Measurements from ENCODE around the gene MADD.

The MADD gene

DNA sequence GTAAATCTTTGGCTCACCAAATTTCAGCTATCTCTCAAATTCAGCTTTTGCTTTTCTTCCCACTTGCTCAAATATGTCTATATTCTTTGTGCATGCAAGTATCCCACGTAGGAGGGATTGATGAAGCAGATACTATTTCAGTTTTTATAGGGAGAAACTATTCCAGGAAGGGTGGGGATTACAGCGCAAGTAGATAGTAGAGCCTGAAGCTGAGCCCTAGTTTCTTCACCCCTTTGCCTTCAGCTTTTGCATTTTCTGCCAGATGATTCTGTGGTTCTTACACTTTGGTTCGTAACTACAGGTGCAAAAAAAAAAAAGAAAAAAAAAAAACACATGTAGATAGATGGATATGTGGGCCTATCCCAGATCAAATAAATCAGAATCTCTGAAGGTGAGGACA lies 18.2 kb upstream of the MADD start:
- no peak for DNase-seq (ENCODE audit: low read depth)

DNA sequence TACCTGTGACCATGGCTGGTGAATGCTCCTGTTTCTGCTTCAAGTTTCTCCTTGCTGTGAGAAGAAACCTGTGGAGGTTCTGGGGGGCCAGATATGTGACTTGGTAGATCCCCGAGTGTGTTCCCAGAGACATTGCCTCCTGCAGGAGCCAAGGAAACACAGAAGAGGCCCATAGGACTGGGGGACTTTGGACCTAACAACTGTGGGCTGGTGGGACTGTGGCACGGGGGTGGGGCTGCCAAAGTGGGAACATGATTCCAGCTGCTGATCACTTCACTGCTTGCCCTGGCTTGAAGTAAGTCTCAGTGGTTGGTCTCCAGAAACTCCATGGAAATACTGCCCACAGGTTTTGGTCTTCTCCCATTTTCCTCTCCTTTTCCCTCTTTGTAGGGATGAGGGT lies 16.3 kb upstream of the MADD start:
- DNase-seq (ENCODE audit: low read depth): no peak

GRCh38 chr11:47254386-47254785 lies 15.5 kb upstream of the MADD start:
- DNase-seq (ENCODE audit: low read depth): no peak

DNA sequence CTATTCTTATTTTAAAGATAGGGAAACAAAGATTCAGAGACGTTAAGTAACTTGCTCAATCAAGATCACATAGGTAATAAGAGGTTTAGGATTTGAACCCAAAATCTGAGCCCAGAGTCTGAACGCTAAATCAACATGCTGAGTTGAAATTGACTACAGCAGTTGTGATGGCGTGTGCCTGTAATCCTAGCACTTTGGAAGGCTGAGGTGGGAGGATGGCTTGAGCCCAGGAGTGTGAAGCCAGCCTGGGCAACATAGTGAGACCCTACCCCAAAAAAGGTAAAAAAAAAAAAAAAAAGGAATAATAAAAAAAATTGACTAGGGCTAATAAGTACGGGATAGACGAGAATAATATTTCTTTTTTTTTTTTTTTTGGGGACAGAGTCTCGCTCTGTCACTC lies 13.6 kb upstream of the MADD start:
- no peak for DNase-seq (ENCODE audit: low read depth)

GRCh38 chr11:47257177-47257516 lies 12.8 kb upstream of the MADD start:
- DNase-seq (ENCODE audit: low read depth): no peak

GRCh38 chr11:47257517-47258316 lies 12.2 kb upstream of the MADD start, which contains the start of gene NR1H3:
Gene NR1H3, plus strand, starts transcription at chr11:47257996. Its CDS starts 1,221 bp downstream, at chr11:47259217.
- DNase-seq (ENCODE audit: low read depth): no peak

DNA sequence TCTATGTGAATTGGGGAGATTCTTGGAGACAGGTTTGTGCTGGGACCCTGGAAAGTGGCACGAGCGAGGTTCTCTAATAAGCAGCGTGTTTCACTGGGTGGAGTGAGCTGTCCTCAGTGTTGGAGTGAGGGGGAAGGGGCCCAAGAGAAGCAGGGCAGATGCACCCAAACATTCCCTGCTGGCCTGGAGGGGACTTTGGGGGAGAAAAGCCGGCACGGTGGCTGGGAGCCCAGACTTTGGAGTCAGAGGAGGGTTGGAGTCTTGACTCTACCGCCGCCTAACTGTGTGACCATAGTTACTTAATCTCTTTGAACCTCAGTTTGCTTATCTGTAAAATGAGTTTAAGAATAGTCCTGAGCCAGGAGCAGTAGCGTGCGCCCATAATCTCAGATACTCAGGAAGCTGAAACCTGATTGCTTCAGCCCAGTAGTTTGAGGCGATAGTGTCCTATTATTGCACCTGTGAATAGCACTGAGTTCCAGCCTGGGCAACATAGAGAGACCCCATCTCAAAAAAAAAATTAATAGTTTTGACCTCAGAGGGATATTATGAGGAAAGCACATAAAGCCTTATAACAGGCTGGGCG lies 11.5 kb upstream of the MADD start:
- no peak for DNase-seq (ENCODE audit: low read depth)

- no peak for DNase-seq (ENCODE audit: low read depth)
Observed at GRCh38 chr11:47259232-47259977, 10.5 kb upstream of the MADD start.

- no peak for DNase-seq (ENCODE audit: low read depth)
Observed at GRCh38 chr11:47260366-47260765, 9.6 kb upstream of the MADD start.

DNA sequence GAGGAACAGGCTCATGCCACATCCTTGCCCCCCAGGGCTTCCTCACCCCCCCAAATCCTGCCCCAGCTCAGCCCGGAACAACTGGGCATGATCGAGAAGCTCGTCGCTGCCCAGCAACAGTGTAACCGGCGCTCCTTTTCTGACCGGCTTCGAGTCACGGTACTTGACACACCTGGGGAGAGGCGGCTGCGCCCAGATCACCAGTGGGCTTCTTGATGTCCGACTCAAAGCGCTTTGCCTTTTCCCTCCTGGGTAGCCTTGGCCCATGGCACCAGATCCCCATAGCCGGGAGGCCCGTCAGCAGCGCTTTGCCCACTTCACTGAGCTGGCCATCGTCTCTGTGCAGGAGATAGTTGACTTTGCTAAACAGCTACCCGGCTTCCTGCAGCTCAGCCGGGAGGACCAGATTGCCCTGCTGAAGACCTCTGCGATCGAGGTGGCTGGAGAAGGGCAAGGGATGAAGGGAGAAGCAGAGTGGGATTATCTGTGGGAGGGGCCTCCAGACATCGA lies 8.6 kb upstream of the MADD start:
- DNase-seq (ENCODE audit: low read depth): no peak

DNA sequence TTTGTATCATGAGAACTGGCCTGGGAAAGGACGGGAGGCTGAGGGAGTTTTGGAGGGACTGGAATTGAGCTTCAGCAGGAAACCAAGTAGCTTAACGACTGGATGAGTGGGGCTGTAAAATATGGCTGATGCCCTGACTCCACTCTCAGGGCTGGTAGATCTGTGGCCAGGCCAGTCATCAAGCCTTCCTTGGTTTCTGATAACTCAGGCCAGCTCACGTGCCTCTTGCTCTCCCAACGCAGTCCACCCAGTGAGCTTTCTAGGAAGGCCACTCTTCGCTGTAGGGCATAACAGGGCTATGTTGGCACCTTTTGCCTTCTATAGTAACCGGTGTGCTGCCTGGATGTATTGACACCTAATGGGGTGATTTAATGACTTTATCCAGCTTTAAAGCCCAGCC lies 5.8 kb upstream of the MADD start:
- no peak for DNase-seq (ENCODE audit: low read depth)

DNA sequence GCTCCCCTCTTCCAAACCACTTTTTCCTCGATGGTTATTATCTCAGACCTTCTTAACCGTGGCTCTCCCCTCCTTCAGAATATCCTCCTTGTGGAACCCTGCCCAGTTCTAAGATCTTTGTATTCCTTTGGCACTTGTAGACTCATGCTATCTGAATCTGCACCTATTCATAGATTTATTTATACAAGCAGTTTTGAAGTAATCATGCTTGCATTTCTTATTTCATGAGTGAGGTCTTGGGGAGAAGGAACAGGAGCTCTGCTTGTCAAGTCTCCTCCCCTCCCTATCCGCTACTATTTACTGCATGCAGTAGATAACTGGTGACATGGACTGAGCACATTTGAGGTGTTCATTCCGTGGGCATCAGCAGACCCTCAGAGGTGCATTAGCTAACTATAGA lies 5.4 kb upstream of the MADD start:
- DNase-seq (ENCODE audit: low read depth): no peak

GRCh38 chr11:47267876-47268275 lies 2.1 kb upstream of the MADD start:
- DNase-seq (ENCODE audit: low read depth): no peak

- DNase-seq (ENCODE audit: low read depth): no peak
Observed at GRCh38 chr11:47268448-47269001, 1.4 kb upstream of the MADD start.

DNA sequence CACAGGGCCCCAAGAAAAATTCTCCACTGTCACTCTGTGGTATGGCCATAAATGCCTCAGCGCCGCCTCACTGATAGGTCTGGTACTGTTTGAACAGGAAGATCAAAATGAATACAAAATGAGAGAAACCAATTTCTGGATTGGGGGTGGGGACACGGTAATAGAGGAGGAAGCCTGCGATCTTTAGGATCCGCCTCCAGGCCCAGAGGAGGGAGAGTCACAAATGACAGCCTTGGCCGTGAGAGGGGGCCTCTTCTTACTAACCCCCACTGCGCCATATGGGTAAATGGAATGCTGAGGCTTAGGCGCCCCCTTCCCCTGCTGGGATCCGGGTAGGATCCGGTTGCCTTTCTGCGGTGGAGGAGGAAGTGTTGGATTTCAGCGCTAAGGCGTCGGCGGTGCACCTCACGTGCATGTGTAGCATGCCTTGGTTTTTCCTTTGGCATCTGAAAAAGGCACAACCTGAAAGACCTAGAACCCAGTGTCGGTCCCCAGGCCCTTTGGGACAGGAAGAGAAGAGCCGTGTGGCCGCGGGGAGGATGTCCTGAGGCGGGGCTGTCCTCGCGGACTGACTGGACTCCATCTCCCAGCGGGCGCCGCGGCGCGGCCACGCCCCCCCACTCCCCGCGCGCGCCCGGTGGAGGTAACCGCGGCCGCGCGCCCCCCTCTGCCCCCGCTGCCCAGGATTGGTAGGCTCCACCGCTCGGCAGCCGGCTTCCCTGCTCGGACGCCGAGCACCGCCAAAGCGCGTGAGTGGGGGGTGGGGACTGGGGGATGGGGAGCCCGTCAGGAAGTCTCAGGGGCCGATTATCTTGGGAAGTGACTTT lies 718 bp upstream of the MADD start:
- peak; percentile 78 for DNase-seq (ENCODE audit: low read depth)

- no peak for DNase-seq (ENCODE audit: low read depth)
Observed at GRCh38 chr11:47270331-47271271, 668 bp downstream of the MADD start.

- no peak for DNase-seq (ENCODE audit: low read depth)
Observed at GRCh38 chr11:47271328-47271727, 1.4 kb downstream of the MADD start.

GRCh38 chr11:47271961-47272661 lies 2.2 kb downstream of the MADD start:
- no peak for DNase-seq (ENCODE audit: low read depth)

GRCh38 chr11:47272706-47273105 lies 2.8 kb downstream of the MADD start:
- DNase-seq (ENCODE audit: low read depth): no peak
